Vagina (tissue), 2 donors: ENCODE results near the gene OGDH.

Experiments
- CTCF ChIP-seq, 3 experiments: fragments of 450-650 bp in 2 of 3; fragments of 200-600 bp in 1 of 3; sonication (generic) in 1 of 3; IDR thresholded peaks; one replicate each; pipeline ENCODE4 v1.5.1; 2017 to 2019; ENCODE audit warnings: antibody characterized with exemption in 3 of 3, mild to moderate bottlenecking in 2 of 3, moderate library complexity in 2 of 3
- POLR2A ChIP-seq, 2 donors: fragments of 450-650 bp; IDR thresholded peaks; one replicate each; pipeline ENCODE4 v1.6.1; 2017; ENCODE audit warnings: antibody characterized with exemption in 2 of 2, mild to moderate bottlenecking in 2 of 2, moderate library complexity in 2 of 2

DNA sequence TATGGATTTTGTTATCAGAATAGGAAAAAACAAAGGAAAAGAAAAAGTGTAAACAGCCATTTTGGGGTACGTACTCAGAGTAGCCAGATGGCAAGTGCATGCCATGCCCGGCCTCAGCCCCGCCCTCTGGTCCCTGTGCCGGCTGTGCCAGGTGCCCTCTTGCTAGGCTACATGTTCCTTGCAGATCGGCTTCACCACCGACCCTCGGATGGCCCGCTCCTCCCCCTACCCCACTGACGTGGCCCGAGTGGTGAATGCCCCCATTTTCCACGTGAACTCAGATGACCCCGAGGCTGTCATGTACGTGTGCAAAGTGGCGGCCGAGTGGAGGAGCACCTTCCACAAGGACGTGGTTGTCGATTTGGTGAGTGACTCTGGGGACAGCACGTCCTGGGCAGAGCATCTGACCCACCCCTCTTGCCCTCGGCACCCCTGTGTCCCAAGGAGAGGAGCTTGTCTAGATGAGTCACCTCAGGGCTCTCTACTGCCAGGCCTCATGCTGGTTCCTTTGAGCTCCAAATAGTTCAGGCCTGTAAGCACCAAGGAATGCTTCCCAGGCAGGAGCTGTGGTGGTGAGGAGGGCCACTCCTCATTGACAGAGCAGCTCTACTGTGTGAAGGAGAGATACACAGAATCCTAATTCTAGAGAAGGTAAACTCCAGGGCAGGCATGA is 87.3 kb downstream of the OGDH start:
- no peak for TF ChIP-seq POLR2A (IDR thresholded peaks at IDR 0.05)
- no peak for TF ChIP-seq CTCF (IDR thresholded peaks at IDR 0.05)
